Vagina (tissue), 2 donors: Measurements from ENCODE around the gene MYL5.
"Not testable (repeated sequence)": the region's sequence is repeated elsewhere in the genome, so short reads cannot be mapped to it uniquely, and the experiment has no call there.

Experiments used
- CTCF ChIP-seq, 3 experiments: fragments of 450-650 bp in 2 of 3; fragments of 200-600 bp in 1 of 3; sonication (generic) in 1 of 3; IDR thresholded peaks; one replicate each; pipeline ENCODE4 v1.5.1; 2017 to 2019; ENCODE audit warnings: antibody characterized with exemption in 3 of 3, mild to moderate bottlenecking in 2 of 3, moderate library complexity in 2 of 3
- POLR2A ChIP-seq, 2 donors: fragments of 450-650 bp; IDR thresholded peaks; one replicate each; pipeline ENCODE4 v1.6.1; 2017; ENCODE audit warnings: antibody characterized with exemption in 2 of 2, mild to moderate bottlenecking in 2 of 2, moderate library complexity in 2 of 2
- POLR2AphosphoS5 ChIP-seq, 2 donors: sonication (generic); formaldehyde crosslinking; IDR thresholded peaks; one replicate each; pipeline ENCODE4 v1.9.0; 2017; ENCODE audit warnings: antibody characterized with exemption in 2 of 2, mild to moderate bottlenecking in 2 of 2, low read depth in 1 of 2; ENCODE audit not compliant: insufficient read depth in 1 of 2

- not testable (repeated sequence) for TF ChIP-seq POLR2A (IDR thresholded peaks at IDR 0.05); CTCF (IDR thresholded peaks at IDR 0.05); POLR2AphosphoS5 (IDR thresholded peaks at IDR 0.05; ENCODE audit: insufficient read depth in 1 of 2, low read depth in 1 of 2)
These were observed 20.1 kb downstream of the MYL5 start for GRCh38 chr4:694341-694940.
